Endothelial cell of umbilical vein (primary cell): ENCODE results near the gene SMPX. TPM values are rescaled to one million over a fixed set of nuclear protein-coding genes. Genes with fewer than 3 reads are reported as not detected.

Experiments
- BruUV-seq: library from RNA; stranded (reverse); fragments of 400-500 nt; replicated peaks from 2 replicates; lab custom pipeline; 2021; lab: Mats Ljungman, UMichigan
- CTCF ChIA-PET: fragments of 300-600, 350-600 bp; sonication (Branson Sonifier 250); formaldehyde crosslinking; loops from one replicate; lab custom pipeline; 2021; ENCODE audit warnings: antibody characterized with exemption, inconsistent platforms; lab: Charles Lee
- POLR2A ChIA-PET: fragments of 300-600, 350-600 bp; sonication (Branson Sonifier 250); formaldehyde crosslinking; loops from one replicate; lab custom pipeline; 2021; ENCODE audit warnings: antibody characterized with exemption, inconsistent platforms; lab: Charles Lee
- DNase-seq: peaks from one replicate; pipeline ENCODE4 v3.0.0-alpha.2; 2011; ENCODE audit warnings: low read depth, low spot score
- FAIRE-seq: peaks from 2 replicates; lab custom pipeline; 2011; peaks lifted over from hg19 to GRCh38; lab: Jason Lieb, UNC
- H2AFZ ChIP-seq: 2 replicates; pipeline ENCODE4 v1.6.0; 2012; ENCODE audit warnings: low read depth, low read length, control low read depth, inconsistent platforms
- H3K27ac ChIP-seq: 2 replicates; pipeline ENCODE4 v1.5.1; 2011; ENCODE audit warnings: low read depth, mild to moderate bottlenecking, control low read depth, low read length, moderate library complexity; ENCODE audit not compliant: insufficient read depth
- H3K27me3 ChIP-seq, 2 experiments: 2 replicates each; pipeline versions ENCODE4 v1.6.0 to v1.6.1; 2011; ENCODE audit warnings: low read length in 2 of 2, mixed read lengths in 1 of 2; ENCODE audit not compliant: control insufficient read depth in 2 of 2, insufficient read depth in 2 of 2
- H3K36me3 ChIP-seq, 2 experiments: 2 replicates in 1 of 2; 3 replicates in 1 of 2; pipeline ENCODE4 v1.5.1; 2011; ENCODE audit warnings: low read length in 2 of 2, mild to moderate bottlenecking in 1 of 2, moderate library complexity in 1 of 2; ENCODE audit not compliant: control insufficient read depth in 2 of 2, insufficient read depth in 2 of 2; ENCODE audit errors: extremely low read depth in 1 of 2
- H3K4me1 ChIP-seq: 3 replicates; pipeline ENCODE4 v1.5.1; 2011; ENCODE audit warnings: mild to moderate bottlenecking, low read length; ENCODE audit not compliant: control insufficient read depth, insufficient read depth; ENCODE audit errors: extremely low read depth
- H3K4me2 ChIP-seq: 2 replicates; pipeline ENCODE4 v1.6.1; 2011; ENCODE audit warnings: low read length, control low read depth, mixed read lengths; ENCODE audit not compliant: insufficient read depth
- H3K4me3 ChIP-seq, 3 experiments: fragments of 200-600 bp in 1 of 3; sonication (generic), shearing (Covaris generic) in 1 of 3; replicated peaks in 1 of 3; 2 replicates each; pipeline ENCODE4 v1.5.1; 2011 to 2016; ENCODE audit warnings: control low read depth in 3 of 3, low read length in 3 of 3, mild to moderate bottlenecking in 2 of 3, inconsistent platforms in 1 of 3, low read depth in 1 of 3, moderate library complexity in 1 of 3; ENCODE audit not compliant: insufficient read depth in 1 of 3
- H3K79me2 ChIP-seq: 2 replicates; pipeline ENCODE4 v1.6.0; 2012; ENCODE audit warnings: low read length, inconsistent platforms; ENCODE audit not compliant: control insufficient read depth, insufficient read depth
- H3K9ac ChIP-seq: replicated peaks from 2 replicates; pipeline ENCODE3; 2011; ENCODE audit warnings: low read length, control low read depth; ENCODE audit not compliant: insufficient read depth; ENCODE audit errors: extremely low read depth
- H3K9me1 ChIP-seq: replicated peaks from 3 replicates; pipeline ENCODE4 v1.6.0; 2011; ENCODE audit warnings: mild to moderate bottlenecking, low read length; ENCODE audit not compliant: control insufficient read depth, insufficient read depth; ENCODE audit errors: extremely low read depth
- H3K9me3 ChIP-seq: replicated peaks from 2 replicates; pipeline ENCODE4 v1.5.1; 2012; ENCODE audit warnings: low read length, inconsistent platforms; ENCODE audit not compliant: control insufficient read depth, insufficient read depth
- H4K20me1 ChIP-seq: replicated peaks from 2 replicates; pipeline ENCODE3; 2011; ENCODE audit warnings: mild to moderate bottlenecking, low read length; ENCODE audit not compliant: control insufficient read depth, insufficient read depth; ENCODE audit errors: extremely low read depth
- EZH2 ChIP-seq: IDR thresholded peaks from 2 replicates; pipeline ENCODE4 v1.6.1; 2012; ENCODE audit warnings: borderline replicate concordance, low read depth, mild to moderate bottlenecking, moderate library complexity, low read length, inconsistent platforms; ENCODE audit not compliant: severe bottlenecking
- FOS ChIP-seq: IDR thresholded peaks from 2 replicates; pipeline ENCODE4 v1.6.1; 2011; ENCODE audit warnings: mild to moderate bottlenecking, low read length, moderate library complexity, borderline replicate concordance; ENCODE audit not compliant: insufficient read depth
- GATA2 ChIP-seq: IDR thresholded peaks from 2 replicates; pipeline ENCODE4 v1.7.0; 2011; ENCODE audit warnings: low read depth, mild to moderate bottlenecking, moderate library complexity, mixed read lengths, low read length; ENCODE audit not compliant: insufficient read length, insufficient read depth
- JUN ChIP-seq: IDR thresholded peaks from 2 replicates; pipeline ENCODE4 v1.6.1; 2011; ENCODE audit warnings: borderline replicate concordance, low read depth; ENCODE audit not compliant: insufficient read length, insufficient read depth
- MAX ChIP-seq: IDR thresholded peaks from 2 replicates; pipeline ENCODE4 v1.6.1; 2011; ENCODE audit not compliant: insufficient read depth, insufficient read length
- MYC ChIP-seq: IDR thresholded peaks from one replicate; pipeline ENCODE4 v1.6.1; 2011; ENCODE audit warnings: mild to moderate bottlenecking, low read depth, low read length
- POLR2A ChIP-seq: IDR thresholded peaks from 2 replicates; pipeline ENCODE4 v1.6.1; 2012; ENCODE audit warnings: low read depth, mild to moderate bottlenecking, control low read depth, low read length
- POLR2AphosphoS5 ChIP-seq: IDR thresholded peaks from 2 replicates; pipeline ENCODE4 v1.6.1; 2012; ENCODE audit warnings: low read depth, mild to moderate bottlenecking, control low read depth, low read length, moderate library complexity; ENCODE audit not compliant: insufficient read depth
- dilution Hi-C: fragments of 300-500 bp; cut with MboI; formaldehyde crosslinking; loops from one replicate; pipeline ENCODE4 v1.15.0; 2019; ENCODE audit warnings: low sequenced_read_pairs; ENCODE audit not compliant: extremely low pct_ligation_motif_present
- intact Hi-C: fragments of 100-400 bp; cut with micrococcal nuclease; formaldehyde crosslinking; loops from one replicate; pipeline ENCODE4 v1.10.0; 2022
- polyA plus RNA-seq, 4 experiments: library from polyadenylated mRNA; depleted of rRNA in 3 of 4; stranded (reverse) in 3 of 4; unstranded in 1 of 4; fragments of >200 nt; gene quantifications; 2 replicates each; pipeline versions ENCODE4 v1.2.1 to v1.2.3, GENCODE V29; 2011 to 2012; ENCODE audit warnings: missing spikeins in 1 of 4
- total RNA-seq: library from RNA; stranded (reverse); gene quantifications from 2 replicates; pipeline ENCODE4 v1.2.3, GENCODE V29; 2021
- TF ChIP-seq, protein P1 (sequence below), 2 donors: IDR thresholded peaks; 1 replicate in 1 of 2; 2 replicates in 1 of 2; pipeline ENCODE4 v1.5.1; 2011; ENCODE audit warnings: low read length in 2 of 2, mild to moderate bottlenecking in 2 of 2, moderate library complexity in 2 of 2, control low read depth in 1 of 2, inconsistent platforms in 1 of 2, low read depth in 1 of 2; ENCODE audit not compliant: insufficient read depth in 1 of 2; ENCODE audit errors: extremely low read depth in 1 of 2

The SMPX gene
- total and polyA plus RNA-seq, 2 donors (not counting 3 experiments of a cell fraction or from before 2014, with no cell fraction given): not detected

- Histone ChIP-seq H3K4me3 (no peak overlapping the region), H3K36me3 (no peaks in the 10 kb centered on the region), H3K9me1 (no peaks in the 10 kb centered on the region), H3K9me3 (no peaks in the 10 kb centered on the region), H4K20me1 (no peaks in the 10 kb centered on the region), H3K27me3 (no peaks in the 10 kb centered on the region), H3K4me2 (no peak overlapping the region), H3K4me1 (no peaks in the 10 kb centered on the region), H3K27ac (no peak overlapping the region), H3K9ac (no peak overlapping the region), H3K79me2 (no peaks in the 10 kb centered on the region), H2AFZ (no peak overlapping the region)
- dilution Hi-C loops: no loop called here
- ChIA-PET POLR2A (no interaction called here), CTCF (no interaction called here)
- TF ChIP-seq FOS (no peak), MAX (no peak), POLR2A (no peak), JUN (no peak), GATA2 (no peak), MYC (no peak), POLR2AphosphoS5 (no peak), EZH2 (no peak)
- TF ChIP-seq, protein P1, sequence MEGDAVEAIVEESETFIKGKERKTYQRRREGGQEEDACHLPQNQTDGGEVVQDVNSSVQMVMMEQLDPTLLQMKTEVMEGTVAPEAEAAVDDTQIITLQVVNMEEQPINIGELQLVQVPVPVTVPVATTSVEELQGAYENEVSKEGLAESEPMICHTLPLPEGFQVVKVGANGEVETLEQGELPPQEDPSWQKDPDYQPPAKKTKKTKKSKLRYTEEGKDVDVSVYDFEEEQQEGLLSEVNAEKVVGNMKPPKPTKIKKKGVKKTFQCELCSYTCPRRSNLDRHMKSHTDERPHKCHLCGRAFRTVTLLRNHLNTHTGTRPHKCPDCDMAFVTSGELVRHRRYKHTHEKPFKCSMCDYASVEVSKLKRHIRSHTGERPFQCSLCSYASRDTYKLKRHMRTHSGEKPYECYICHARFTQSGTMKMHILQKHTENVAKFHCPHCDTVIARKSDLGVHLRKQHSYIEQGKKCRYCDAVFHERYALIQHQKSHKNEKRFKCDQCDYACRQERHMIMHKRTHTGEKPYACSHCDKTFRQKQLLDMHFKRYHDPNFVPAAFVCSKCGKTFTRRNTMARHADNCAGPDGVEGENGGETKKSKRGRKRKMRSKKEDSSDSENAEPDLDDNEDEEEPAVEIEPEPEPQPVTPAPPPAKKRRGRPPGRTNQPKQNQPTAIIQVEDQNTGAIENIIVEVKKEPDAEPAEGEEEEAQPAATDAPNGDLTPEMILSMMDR (IDR thresholded peaks at IDR 0.05; ENCODE audit: extremely low read depth in 1 of 2, insufficient read depth in 1 of 2, low read depth in 1 of 2, low read length in 2 of 2): no peak
- intact Hi-C loops: no loop called here
- no TSS peak for BruUV-seq
- FAIRE-seq (no peak), DNase-seq (no peak)
Observed at GRCh38 chrX:21698272-21698671, 59.6 kb downstream of the SMPX start.
